DMS114 treated with DMSO at 0.1 percent for 48 hours (cell line): ENCODE measurements around the gene TTC5.
"Not testable (repeated sequence)": the region's sequence is repeated elsewhere in the genome, so short reads cannot be mapped to it uniquely, and the experiment has no call there.

Experiments
- DNase-seq: peaks from one replicate; lab custom pipeline; 2025; ENCODE audit not compliant: unreplicated experiment; lab: John Stamatoyannopoulos, UW

TTC5 gene

DNA sequence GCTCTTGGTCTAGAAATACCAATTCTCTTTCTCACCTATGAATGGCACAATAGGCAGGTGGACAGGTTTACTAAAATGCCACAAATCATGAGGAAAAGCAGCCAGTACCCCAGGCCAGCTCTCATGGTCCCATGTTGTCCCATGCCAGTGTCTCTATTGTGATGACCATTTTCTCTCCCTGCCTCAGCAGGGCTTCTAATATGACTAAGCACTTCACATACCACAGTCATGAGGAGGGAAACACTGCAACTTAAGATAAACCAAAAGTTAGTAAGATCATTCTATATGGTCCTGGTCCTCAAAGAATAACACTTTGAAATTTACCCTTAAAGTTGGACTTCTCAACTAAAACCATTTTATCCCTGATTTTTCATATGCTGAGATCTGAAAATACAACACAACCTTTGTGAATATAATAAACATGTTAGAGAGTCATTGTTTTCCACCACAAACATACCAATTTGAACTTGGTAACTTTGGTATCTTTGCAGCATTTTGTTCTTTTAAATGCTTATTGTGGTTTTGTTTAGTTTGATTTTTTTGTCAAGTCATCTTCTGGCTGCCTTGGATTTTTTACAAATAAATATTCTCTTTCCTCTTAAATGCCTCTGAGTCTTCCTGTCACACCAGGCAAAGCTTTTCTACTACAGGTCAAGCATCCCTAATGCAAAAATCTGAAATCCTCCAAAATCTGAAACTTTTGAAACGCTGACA lies 3.6 kb downstream of the TTC5 start:
- no peak for DNase-seq

DNA sequence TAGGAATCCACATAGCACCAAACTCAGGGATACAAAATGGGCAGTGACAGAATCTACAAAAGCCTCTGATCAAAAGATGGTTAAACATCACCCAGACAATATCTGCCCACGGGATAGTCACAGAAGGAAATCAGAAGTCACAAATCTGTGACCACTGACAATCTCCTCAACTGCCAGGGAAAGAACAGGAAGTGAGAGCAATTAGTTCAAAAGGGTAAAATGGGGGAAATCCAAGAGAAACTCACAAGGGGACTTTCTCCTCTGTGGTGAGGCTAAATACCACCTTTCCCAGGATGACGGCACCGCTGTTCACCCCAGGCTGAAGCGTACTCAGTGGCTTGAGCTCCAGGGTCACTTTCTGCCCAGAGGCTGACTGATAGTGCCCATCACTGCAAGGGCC lies 10.7 kb downstream of the TTC5 start:
- no peak for DNase-seq

DNA sequence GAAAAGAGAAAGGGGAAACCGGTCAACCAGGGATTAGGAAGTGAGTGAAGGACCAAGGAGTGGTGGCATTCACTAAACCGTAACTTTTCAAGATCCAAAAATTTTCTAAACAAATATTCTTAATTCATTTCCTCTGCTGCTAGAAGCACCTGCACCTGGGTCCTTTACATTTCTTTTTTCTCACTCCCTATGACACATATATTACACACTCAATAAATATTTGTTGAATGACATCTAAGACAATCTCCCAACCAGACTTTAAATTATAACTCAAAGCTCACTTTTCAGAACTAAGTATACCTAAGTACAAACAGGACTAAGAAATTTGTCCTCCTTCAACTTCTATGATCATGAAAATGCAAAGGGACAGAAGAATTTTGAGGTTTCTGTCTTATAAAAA lies 11.1 kb downstream of the TTC5 start:
- DNase-seq: no peak

DNA sequence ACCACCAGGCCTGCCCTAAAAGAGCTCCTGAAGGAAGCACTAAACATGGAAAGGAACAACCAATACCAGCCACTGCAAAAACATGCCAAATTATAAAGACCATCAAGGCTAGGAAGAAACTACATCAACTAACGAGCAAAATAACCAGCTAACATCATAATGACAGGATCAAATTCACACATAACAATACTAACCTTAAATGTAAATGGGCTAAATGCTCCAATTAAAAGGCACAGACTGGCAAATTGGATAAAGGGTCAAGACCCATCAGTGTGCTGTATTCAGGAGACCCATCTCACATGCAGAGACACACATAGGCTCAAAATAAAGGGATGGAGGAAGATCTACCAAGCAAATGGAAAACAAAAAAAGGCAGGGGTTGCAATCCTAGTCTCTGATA lies 23.8 kb downstream of the TTC5 start:
- not testable (repeated sequence) for DNase-seq

DNA sequence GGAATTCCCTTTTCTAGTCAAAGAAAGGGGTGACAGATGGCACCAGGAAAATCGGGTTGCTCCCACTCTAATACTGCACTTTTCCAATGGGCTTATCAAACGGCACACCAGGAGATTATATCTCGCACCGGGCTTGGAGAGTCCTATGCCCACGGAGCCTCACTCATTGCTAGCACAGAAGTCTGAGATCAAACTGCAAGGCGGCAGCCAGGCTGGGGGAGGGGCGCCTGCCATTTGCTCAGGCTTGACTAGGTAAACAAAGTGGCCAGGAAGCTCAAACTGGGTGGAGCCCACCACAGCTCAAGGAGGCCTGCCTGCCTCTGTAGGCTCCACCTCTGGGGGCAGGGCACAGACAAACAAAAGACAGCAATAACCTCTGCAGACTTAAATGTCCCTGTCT lies 25.5 kb downstream of the TTC5 start:
- DNase-seq: not testable (repeated sequence)

DNA sequence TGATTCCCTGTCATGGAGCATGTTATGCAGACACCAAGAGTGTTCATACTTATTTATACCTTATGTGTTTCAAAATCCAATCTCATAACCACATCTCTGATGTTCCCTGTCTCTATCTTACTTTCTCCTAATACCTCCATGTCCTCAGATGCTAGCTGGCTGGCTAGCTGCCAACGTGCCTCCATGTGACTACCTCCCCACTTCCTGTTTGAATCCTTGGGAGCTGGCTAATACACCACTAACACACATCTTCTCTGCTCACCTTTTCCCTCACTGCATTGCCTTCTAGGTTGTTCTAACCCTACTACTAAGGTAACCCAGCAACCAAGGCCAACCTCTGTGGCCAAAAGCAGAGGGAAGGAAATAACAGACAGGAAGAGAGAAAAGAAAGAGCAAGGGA lies 27.3 kb downstream of the TTC5 start:
- DNase-seq: no peak

DNA sequence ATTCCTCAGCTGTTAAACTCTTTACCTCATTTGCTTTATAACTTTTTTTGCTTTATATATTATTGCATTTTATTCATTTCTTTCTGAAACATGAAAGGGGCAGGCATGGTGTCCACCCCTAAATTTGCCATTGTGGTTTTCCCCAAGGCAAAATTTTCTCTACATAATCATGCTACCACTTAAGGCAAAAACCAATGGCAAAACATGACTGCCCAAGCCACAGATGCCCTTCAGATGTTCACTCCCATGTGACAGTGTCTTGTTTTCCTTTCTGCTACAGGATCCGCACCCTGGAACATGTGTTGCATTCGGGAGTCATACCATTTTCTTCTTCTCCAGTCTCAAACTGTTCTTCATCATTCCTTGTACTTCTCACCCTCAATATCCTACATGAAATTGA lies 28.3 kb downstream of the TTC5 start:
- no peak for DNase-seq

DNA sequence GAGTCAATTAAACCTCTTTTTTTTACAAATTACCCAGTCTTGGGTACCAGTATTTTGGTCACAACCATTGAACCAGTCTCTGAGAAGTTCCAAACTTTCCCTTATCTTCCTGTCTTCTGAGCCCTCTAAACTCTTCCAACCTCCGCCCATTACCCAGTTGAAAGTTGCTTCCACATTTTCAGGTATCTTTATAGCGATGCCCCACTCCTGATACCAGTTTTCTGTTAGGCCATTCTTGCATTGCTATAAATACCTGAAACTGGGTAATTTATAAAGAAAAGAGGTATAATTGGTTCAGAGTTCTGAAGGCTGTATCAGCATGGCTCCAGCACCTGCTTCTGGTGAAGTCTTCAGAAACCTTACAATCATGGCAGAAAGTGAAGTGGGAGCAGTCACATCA lies 31.7 kb downstream of the TTC5 start:
- no peak for DNase-seq

DNA sequence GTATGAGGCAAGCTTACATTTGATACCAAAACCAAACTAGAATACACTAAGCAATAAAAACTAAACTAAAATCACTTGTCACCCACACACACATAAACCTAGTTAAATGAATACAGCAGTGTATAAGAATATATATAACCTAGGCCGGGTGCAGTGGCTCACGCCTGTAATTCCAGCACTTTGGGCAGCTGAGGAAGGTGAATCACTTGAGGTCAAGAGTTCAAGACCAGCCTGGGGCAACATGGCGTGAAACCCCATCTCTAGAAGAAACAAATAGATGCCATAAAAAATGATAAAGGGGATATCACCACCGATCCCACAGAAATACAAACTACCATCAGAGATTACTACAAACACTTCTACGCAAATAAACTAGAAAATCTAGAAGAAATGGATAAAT lies 41.4 kb downstream of the TTC5 start:
- not testable (repeated sequence) for DNase-seq

DNA sequence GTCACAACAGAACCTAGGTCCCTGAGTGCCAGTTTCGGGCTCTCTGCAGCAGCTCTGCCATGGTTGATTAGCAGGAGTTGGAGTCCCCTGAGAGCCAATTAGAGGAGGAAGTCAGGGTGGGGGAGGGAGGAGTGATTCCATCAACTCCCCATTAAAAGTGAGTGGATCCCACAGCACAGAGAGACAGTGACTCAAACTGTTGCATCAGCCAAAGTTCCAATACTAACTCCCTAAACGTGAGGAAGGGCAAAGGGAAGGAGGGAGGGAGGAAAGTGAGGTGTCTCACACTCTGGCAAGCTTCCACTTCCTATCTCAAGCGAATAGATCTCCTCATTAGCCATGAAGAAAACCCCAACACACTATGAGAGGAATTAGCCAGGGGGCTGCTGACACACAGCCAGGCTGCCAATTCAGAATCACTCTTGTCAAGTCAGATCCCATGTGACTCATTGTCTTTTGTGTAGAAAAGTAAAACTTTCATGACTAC lies 43.1 kb downstream of the TTC5 start:
- no peak for DNase-seq

DNA sequence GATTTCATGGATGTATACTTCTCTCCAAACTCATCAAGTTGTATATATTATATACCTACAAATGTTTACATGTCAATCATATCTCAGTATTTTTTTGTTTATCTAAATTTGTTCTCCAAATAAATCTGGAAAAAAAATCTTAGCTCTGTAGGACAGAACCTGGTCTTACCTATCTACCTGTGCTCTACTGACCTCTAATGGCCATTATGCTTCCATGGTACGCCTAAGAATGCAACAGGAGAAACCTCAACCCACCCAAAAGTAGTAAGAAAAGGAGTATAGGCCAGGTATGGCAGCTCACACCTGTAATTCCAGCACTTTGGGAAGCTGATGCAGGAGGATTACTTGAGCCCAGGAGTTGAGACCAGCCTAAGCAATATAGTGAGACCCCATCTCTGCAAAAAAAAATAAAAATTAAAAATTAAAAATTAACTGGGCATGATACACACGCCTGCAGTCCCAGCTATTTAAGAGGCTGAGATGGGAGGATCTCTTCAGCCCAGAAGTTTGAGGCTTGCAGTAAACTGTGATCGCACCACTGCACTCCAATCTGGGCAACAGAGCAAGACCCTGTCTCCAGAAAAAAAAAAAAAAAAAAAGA lies 58.0 kb downstream of the TTC5 start:
- DNase-seq: no peak
